GM12864 (cell line): Measurements from ENCODE around the gene ACACB.

ENCODE experiments used
- DNase-seq: peaks from one replicate; pipeline ENCODE4 v3.0.0-alpha.2; 2011; ENCODE audit warnings: low read depth
- H3K4me3 ChIP-seq: 2 replicates; pipeline ENCODE4 v1.5.1; 2011; ENCODE audit warnings: mild to moderate bottlenecking, low read depth, low read length, control low read depth
- CTCF ChIP-seq: IDR thresholded peaks from 2 replicates; pipeline ENCODE4 v1.5.1; 2011; ENCODE audit warnings: low read depth, mild to moderate bottlenecking, moderate library complexity, low read length, control low read depth, inconsistent platforms; ENCODE audit errors: missing control alignments

The ACACB gene

GRCh38 chr12:109277255-109277898 lies 161.0 kb downstream of the ACACB start:
- no peak overlapping the region for H3K4me3 ChIP-seq
- no peak for DNase-seq
- TF ChIP-seq CTCF, result no peak

- H3K4me3 ChIP-seq, result no peak overlapping the region
- no peak for DNase-seq
- no peak for TF ChIP-seq CTCF
These were observed 161.7 kb downstream of the ACACB start for GRCh38 chr12:109277899-109278762.

- no peak overlapping the region for H3K4me3 ChIP-seq
- DNase-seq, result no peak
- TF ChIP-seq CTCF, result no peak
These were observed 162.5 kb downstream of the ACACB start for GRCh38 chr12:109278912-109279311.

- no peak overlapping the region for H3K4me3 ChIP-seq
- TF ChIP-seq CTCF, result no peak
- no peak for DNase-seq
These were observed 163.1 kb downstream of the ACACB start for GRCh38 chr12:109279525-109279924.

- DNase-seq, result no peak
- no peak for TF ChIP-seq CTCF
- no peak overlapping the region for H3K4me3 ChIP-seq
These were observed 165.1 kb downstream of the ACACB start for GRCh38 chr12:109281452-109281851.

- TF ChIP-seq CTCF, result no peak
- no peak for DNase-seq
- H3K4me3 ChIP-seq, result no peak overlapping the region
These were observed 168.0 kb downstream of the ACACB start for GRCh38 chr12:109284392-109284791.
